ENCODE measurements around the gene EIPR1.

GRCh38 chr2:3322311-3322970, 55.2 kb downstream of the EIPR1 start:
- TF ChIP-seq EZH2 (IDR thresholded peaks at IDR 0.05; ENCODE audit: low read depth), result no peak
- no peak for TF ChIP-seq CTCF (conservative IDR thresholded peaks at IDR 0.05)
